Activated CD4-positive, CD25-positive, alpha-beta regulatory T cell treated with anti-CD3 and anti-CD28 coated beads, Interleukin-2, amount 50 U/mL, for 24 hours (primary cell): ENCODE measurements around the gene DLX3.

ENCODE experiments used
- ATAC-seq, 2 donors: fragments of 150-1000 bp; cut with Tn5 transposase; one replicate each; pipeline ENCODE4 v1.10.0; 2021; ENCODE audit warnings: mild to moderate bottlenecking in 1 of 2, moderate library complexity in 1 of 2

DLX3 gene

DNA sequence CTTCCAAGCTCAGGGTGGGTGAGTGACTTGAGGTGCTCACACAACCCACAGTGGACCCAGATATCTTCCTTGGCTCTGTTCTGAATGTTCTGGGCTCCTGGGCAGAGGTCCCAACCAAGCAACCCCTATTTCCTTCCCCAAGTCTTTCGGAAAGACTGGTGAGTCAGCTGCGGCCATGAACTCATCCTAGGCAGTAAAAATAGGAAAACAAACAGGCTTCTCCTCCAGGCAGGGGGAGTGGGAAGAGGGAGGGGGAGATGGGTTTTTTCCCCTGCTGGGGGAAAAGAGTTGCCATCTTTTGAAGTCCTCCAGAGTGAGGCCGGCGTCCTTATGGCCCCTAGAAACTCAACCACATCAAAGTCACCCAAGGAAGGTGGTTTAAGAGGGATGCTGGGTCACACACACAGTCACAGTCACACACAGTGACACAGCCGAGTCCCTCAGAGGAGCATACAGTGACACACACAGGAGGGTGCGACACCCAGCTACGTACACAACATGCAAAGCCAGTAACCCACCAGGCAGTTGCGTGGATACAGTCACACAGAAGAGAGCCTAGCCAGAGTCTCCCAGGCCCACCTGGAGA is 42.0 kb downstream of the DLX3 start:
- ATAC-seq: no peak

DNA sequence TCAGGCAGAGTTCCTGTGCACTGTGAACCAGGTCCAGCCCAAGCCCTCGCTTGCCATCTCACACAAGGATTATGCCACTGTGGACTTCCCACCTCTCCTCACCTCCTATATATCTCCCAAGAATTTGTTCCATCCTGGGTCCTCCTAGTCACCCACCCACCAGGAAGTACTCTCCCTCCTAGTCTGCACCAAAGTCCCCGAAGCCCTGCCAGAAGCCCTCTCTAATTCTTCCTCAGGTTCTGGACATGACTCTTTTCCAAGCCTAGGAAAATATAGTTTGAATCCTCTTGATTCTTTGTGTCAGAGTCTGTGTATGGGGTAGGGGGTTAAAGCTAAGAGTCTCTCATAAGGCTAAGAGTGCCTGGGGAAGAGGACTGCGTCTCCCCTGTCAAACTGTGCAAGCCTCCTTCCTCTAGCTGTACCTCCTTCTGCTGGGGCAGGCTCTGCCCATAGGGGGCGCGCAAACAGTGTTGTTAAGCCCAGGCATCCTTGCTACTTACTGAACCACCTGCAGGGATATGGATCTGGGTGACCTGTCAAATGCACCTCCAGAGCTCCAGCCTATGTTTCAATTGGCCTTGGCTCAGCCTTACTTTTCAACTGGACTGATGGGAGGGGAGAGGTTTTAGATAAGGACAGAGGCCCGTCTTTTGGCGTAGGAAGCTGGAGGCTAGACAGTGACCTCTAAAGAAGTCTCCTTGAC is 42.7 kb downstream of the DLX3 start:
- peak; percentile 78 to 83 for ATAC-seq

DNA sequence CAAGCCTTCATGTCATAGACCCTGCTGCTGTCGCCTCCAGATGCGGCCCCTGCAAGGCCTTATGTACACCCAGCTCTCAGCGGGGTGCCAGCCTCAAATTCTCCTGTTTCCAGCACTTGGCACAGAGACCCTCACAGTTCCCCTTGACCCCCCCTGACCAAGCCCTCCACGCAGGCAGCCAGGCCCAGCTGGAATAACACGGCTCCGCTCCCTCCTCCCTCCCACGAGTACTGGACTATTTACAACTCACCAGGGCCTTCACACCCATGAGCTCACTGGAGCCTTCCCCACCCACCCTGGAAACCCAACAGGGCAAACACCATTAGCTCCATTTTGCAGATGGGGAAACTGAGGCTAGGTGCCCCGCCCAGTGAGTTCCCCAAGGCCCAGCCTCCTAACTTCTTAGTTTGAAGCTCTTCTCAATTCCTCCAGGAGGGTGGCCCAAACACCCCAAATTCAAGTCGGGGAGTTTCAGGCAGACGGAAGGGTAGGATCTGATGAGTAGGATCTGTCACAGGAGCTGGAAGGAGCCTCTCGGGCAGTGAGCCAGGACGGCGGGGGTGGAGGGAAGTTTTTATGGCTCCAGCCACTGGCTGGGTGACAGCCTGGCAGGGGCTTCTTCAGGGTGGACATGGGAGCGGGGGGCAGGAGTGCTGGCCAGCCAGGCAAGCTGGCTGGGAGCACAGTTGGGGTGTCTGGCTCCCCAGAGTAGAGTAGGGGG is 43.5 kb downstream of the DLX3 start:
- ATAC-seq: no peak

DNA sequence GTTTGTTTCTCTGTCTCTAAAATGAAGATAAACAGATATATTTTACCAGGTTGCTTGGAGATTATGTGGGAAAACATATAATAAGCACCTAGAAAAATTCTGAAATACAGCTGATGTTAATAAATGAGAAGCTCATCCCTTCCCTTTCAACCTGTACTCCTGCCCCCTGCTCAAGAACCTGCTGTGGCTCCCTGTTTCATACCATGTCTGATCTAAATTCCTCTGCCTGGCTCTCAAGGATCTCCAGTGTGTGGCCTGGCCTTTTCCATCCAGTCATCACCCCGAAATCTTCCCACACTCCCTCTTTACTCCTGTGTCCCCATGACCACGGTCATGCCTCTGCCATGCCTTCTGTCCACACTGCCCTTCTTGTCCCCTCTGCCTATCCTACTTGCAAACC is 45.4 kb downstream of the DLX3 start:
- no peak for ATAC-seq

DNA sequence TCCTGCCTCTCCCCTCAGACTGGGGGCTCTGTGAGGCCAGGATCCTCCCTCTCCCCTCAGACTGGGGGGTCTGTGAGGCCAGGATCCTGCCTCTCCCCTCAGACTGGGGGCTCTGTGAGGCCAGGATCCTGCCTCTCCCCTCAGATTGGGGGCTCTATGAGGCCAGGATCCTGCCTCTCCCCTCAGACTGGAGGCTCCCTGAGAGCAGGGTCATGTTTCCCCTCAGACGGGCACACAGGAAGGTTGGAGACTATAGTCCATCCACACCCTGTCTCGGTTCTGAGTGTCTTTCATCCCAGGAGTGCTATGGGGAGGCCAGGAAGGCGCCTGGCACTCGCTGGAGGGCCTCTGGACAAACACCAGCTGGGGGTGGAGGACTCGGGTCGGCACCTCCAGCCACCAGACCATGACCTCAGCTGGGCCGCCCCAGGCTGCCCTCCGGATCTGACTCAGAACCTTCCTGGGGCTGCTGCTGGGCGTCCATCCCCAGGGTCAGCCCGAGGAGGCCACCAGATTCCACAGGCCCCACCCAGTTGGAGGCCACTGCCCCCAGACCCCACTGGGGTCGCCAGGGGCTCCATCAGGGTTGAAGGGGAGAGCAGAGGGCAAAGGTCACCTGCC is 48.0 kb downstream of the DLX3 start:
- ATAC-seq: no peak

DNA sequence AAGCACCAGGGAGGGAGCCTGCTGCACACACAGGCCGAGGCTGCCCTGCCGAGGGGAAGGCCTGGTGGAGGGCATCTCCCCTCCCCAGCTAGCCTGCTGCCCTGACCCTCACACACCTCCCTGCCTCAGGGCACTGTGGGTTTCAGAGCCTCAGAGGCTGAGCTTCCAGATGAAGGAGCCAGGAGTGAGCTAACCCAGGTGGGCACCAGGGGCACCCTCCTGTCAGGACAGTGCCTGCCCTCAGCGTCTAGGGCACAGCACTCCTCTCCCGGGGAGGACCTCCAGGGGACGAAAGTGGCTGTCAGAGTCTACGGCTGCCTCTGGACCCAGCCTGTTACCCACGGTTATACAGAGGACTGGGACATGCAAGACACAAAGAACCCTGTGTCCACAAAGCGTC is 48.8 kb downstream of the DLX3 start:
- ATAC-seq: no peak

DNA sequence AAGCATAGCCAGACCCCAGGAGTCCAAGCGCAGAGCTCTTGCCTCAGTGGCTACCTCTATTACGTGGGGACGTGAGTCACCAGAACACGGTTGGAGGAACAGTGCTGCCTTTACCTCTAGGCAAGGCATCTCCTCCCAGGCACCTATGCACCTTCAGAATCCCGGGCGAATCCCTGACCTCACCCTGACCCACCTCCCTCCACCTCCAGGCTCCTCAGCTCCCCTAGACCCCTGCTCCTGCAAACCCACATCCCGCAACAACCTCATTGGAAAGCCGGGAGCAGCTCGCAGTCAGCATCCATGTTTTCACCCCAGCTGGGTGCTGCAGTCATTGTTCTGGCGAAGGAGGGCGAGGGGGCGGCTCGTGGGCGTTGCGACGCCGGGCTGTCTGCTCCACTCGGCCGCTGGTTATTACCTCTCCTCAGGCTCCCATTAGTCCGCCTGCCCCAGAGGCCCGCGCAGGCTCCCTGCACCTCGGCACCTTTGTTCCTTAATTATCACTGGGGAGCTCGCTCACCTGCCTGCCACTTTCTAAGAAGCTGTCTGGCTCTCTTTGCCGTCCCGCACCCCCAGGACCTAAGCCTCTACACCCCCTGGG is 50.7 kb downstream of the DLX3 start:
- ATAC-seq: no peak

DNA sequence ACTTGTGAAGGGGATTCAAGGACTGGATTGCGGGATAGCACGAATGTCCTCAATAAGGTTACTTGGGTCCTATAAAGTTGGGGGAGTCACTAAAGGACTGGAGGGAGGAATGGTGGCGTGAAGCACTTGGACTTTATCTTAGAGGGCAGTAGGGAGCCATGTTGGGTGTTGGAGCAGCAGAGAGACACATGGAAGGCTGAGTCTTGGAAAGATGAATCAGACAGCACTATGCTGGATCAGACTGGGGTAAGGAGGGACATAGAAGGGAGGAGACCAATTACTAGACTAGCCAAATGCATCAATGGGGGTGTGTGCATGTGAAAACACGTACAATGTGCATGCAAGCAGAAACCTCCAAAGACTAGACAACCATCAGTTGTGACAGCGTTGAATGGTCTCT is 52.1 kb downstream of the DLX3 start:
- no peak for ATAC-seq

DNA sequence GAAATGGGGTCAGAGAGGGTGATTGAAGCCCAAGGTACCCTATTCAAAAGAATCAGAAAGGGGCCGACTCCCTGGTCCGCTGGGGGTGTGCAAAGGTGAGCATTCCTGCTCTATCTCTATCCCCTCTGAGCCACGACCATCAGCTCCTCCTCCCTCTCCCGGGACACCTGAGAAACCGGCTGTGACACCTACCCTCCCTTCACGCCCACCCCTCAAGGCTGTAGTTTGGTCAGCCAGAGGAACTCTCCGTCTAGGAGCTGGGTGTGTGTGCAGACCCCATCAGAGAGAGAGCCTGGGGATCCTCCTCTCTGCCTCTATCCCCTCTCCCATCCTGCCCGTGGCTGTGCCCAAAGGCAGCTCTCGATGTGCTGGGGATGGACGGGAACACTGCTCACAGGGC is 53.6 kb downstream of the DLX3 start:
- ATAC-seq: no peak
